ENCODE results near the gene ARNT2. TPM values are rescaled to one million over a fixed set of nuclear protein-coding genes. Genes with fewer than 3 reads are reported as not detected.

ARNT2 gene
- total RNA-seq, 1 donor from 2014 or later: 8.1 TPM

DNA sequence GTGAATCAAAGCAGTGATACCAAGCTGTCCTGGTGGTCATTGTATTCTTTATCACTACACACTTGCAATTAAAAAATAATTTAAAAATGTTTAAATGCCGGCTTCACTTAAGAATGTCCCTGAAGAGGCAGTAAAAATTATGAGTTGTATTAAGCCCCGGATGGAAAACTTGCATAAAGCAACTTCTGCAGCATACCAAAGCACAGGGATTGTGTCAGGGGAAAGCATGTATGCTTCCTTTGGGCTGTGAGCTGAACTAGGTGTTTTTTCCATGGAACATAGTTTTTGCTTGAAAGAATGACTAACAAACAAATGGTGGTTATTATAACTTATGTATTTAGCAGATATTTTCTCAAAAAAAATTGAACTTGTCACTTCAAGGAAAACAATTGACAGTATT lies 143.1 kb downstream of the ARNT2 start:
- TF ChIP-seq POLR2A (IDR thresholded peaks at IDR 0.05): no peak
- Histone ChIP-seq H3K27me3 (no peaks in the 10 kb centered on the region), H3K36me3 (no peaks in the 10 kb centered on the region), H3K4me3 (no peak overlapping the region), H3K4me1 (no peaks in the 10 kb centered on the region), H3K9me3 (no peaks in the 10 kb centered on the region), H3K27ac (no peak overlapping the region)
- no peak for DNase-seq (ENCODE audit: extremely low spot score in 2 of 2)
- intact Hi-C loops (cut with DNase I): no loop called here

GRCh38 chr15:80549191-80549590 lies 145.0 kb downstream of the ARNT2 start:
- no peaks in the 10 kb centered on the region for H3K4me1 ChIP-seq
- H3K27me3 ChIP-seq: no peaks in the 10 kb centered on the region
- H3K36me3 ChIP-seq: no peaks in the 10 kb centered on the region
- DNase-seq (ENCODE audit: extremely low spot score in 2 of 2): no peak
- TF ChIP-seq POLR2AphosphoS5 (IDR thresholded peaks at IDR 0.05; ENCODE audit: insufficient read depth in 1 of 2, low read depth in 1 of 2) (no peak), CTCF (IDR thresholded peaks at IDR 0.05) (no peak), POLR2A (IDR thresholded peaks at IDR 0.05) (no peak)
- no peaks in the 10 kb centered on the region for H3K9me3 ChIP-seq
- no peak overlapping the region for H3K4me3 ChIP-seq
- H3K27ac ChIP-seq: no peak overlapping the region
- intact Hi-C loops (cut with DNase I): no loop called here

DNA sequence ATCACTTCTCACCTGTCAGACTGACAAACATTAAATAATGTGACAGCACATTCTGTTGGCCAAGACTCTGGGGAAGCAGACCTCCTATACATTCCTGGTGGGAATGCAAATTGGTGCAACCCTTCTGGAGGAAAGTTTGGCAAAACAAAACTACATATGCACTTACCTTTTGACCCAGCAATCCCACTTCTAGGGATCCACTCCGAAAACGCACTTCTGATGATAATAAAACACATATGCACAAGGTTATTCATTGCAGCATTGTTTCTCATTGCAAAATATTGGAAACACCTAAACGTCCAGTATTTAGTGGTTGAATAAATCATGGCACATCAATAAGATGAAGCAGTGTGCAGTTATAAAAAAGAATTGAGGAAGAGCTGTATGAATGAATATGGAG lies 145.5 kb downstream of the ARNT2 start:
- intact Hi-C loops (cut with DNase I): no loop called here
- H3K4me1 ChIP-seq: no peaks in the 10 kb centered on the region
- TF ChIP-seq CTCF (IDR thresholded peaks at IDR 0.05) (no peak), POLR2AphosphoS5 (IDR thresholded peaks at IDR 0.05; ENCODE audit: insufficient read depth in 1 of 2, low read depth in 1 of 2) (no peak), POLR2A (IDR thresholded peaks at IDR 0.05) (no peak)

GRCh38 chr15:80550219-80550907 lies 146.2 kb downstream of the ARNT2 start:
- intact Hi-C loops (cut with DNase I): no loop called here
- H3K4me3 ChIP-seq: no peak overlapping the region
- H3K4me1 ChIP-seq: no peaks in the 10 kb centered on the region
- H3K27ac ChIP-seq: no peak overlapping the region
- no peak for TF ChIP-seq POLR2AphosphoS5 (IDR thresholded peaks at IDR 0.05; ENCODE audit: insufficient read depth in 1 of 2, low read depth in 1 of 2)
- no peak for TF ChIP-seq POLR2A (IDR thresholded peaks at IDR 0.05)
- TF ChIP-seq CTCF (IDR thresholded peaks at IDR 0.05): no peak
- DNase-seq (ENCODE audit: extremely low spot score in 2 of 2): no peak
- no peaks in the 10 kb centered on the region for H3K36me3 ChIP-seq
- no peaks in the 10 kb centered on the region for H3K27me3 ChIP-seq
- no peaks in the 10 kb centered on the region for H3K9me3 ChIP-seq

More for the DNA sequence above, 145.5 kb downstream of the ARNT2 start:
- H3K36me3 ChIP-seq: no peaks in the 10 kb centered on the region
- no peak for DNase-seq (ENCODE audit: extremely low spot score in 2 of 2)
- H3K4me3 ChIP-seq: no peak overlapping the region
- no peaks in the 10 kb centered on the region for H3K9me3 ChIP-seq
- H3K27ac ChIP-seq: no peak overlapping the region
- H3K27me3 ChIP-seq: no peaks in the 10 kb centered on the region

- no peaks in the 10 kb centered on the region for H3K27me3 ChIP-seq
- DNase-seq (ENCODE audit: extremely low spot score in 2 of 2): no peak
- H3K36me3 ChIP-seq: no peaks in the 10 kb centered on the region
- H3K27ac ChIP-seq: no peak overlapping the region
- H3K4me3 ChIP-seq: no peak overlapping the region
- no peaks in the 10 kb centered on the region for H3K4me1 ChIP-seq
- H3K9me3 ChIP-seq: no peaks in the 10 kb centered on the region
- intact Hi-C loops (cut with DNase I): no loop called here
- no peak for TF ChIP-seq POLR2AphosphoS5 (IDR thresholded peaks at IDR 0.05; ENCODE audit: insufficient read depth in 1 of 2, low read depth in 1 of 2)
- no peak for TF ChIP-seq POLR2A (IDR thresholded peaks at IDR 0.05)
- no peak for TF ChIP-seq CTCF (IDR thresholded peaks at IDR 0.05)
These were observed 146.7 kb downstream of the ARNT2 start for GRCh38 chr15:80550908-80551260.

Measured in vagina (tissue), 2 donors.